GM21526 (cell line): ENCODE results near the gene COQ10A.
A peak's percentile ranks its signal among the peaks of the same experiment; 100 is the strongest.

Experiments
- ATAC-seq: cut with Tn5 transposase; IDR thresholded peaks from one replicate; pipeline ENCODE4 v1.9.1; 2021; ENCODE audit warnings: moderate library complexity; ENCODE audit not compliant: unreplicated experiment, low FRiP score

COQ10A gene

DNA sequence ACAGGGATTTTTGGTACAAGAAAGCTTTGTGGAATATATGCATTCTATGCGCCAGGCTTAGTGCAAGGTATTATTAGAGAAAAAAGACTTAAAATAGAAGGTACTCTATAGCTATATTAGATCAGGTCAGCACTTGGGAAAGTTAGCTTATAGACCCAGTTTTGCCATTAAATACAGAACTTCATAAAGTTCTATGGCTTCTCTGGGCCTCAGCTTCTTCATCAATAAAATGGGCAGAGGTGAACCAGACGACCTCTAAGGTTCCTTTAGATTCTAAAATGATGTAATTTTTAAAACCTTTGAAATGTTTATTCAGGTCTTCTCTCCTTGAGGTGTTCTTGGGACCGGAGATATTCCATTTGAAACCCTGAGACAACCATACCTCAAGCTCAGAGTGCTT, 42.0 kb downstream of the COQ10A start:
- ATAC-seq = no peak

DNA sequence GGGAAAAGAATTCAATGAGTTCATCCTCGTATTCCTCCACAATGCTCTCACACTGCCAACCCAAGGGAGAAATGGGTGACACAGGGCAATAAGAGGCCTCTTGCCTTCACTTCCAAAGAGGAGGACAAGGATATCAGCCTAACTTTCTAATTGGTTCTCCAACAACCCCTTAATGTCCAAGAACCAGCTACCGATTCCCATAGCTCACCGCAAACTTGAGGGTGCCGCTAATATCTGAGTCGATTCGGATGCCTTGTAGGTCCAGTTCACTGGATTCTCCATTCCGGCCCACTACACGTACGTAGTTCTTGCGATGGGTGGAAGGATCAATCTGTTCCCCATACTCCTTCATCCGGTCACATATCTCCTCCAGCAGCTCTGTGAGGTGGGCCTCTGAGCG, 44.3 kb downstream of the COQ10A start:
- ATAC-seq = no peak

DNA sequence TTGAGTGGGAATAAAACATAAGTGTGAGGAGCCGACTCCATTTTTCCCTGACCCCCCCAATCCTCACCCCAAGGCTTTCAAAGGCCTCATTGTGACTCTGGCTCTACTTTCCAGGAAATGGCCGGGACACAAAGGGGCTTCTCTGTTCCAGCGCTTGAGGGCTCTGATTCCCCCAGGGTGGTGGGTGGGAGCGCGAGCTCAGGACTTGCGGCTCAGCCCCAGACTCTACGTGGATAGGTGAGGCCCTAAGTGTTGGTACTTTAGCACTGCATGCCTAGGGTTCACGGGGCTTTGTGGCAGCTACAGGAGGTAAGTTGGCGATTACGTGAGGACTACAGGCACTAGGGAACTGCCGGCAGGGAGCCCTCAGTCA, 48.5 kb downstream of the COQ10A start:
- no peak for ATAC-seq

DNA sequence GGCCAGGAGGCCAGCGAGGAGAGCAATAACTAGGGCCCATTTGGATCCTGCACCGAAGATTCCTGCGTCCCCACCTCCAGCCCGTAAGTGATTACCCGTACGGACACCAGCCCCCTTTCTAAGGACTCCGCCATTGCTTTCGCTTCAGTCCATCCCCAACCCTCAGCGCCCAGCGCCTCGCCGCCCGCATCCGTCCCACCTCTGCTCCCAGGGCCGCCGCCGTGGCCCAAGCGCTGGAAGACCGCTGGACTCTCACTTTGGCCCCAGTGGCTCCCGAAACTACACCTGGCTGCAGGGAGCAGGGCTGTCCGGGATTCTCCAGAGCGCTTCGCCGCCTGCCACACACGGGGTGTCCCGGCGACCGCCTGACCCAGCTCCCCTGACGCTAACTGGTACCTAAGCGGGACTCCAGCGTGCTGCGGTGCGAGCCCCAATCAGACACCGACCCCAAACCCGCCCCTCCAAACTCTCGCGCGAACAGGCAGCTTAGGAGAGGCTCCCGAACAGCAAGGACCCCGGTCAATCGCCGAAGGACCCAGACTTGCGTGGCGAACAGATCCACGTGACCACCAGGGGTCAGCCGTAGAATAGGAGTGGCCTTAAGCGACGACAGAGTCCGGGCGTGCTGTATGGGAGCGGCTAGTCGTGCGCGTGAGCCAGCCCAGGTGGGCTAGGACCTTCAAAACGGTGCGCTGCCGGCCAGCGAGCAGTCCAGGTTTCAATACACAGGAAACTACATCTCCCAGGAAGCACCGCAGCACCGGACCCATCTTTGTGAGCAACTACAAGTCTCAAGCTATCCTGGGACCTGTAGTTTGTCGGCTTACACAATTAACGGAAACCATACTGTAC, 49.1 kb downstream of the COQ10A start, which contains the start of gene CNPY2:
TSS of gene CNPY2 (minus strand) at position 367 of the 852 bp plus-strand sequence. CDS start 771 bp downstream, outside the sequence.
- peak; percentile 88 for ATAC-seq

DNA sequence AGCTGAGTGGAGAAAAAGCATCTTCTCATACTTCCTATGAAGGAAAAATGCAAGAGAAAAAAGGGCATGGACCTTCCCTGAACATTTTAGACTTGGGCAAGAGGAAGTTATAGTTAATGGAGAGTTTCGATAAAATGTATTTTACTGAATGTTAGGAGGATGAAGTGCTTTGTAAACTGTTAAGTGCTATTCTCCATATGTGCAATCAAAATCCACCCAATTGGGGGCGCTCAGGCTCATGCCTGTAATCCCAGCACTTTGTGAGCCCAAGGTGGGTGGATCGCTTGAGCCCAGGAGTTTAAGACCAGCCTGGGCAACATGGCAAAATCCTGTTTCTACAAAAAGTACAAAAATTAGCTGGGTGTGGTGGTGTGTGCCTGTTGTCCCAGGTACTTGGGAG, 50.9 kb downstream of the COQ10A start:
- ATAC-seq = no peak
